MM.1S (cell line): Measurements from ENCODE around the gene GATA5.

Experiments used
- EZH2 ChIP-seq: fragments of 300-600 bp; sonication (generic); optimal IDR thresholded peaks from 2 replicates; pipeline ENCODE3; 2017; ENCODE audit warnings: low read depth, mild to moderate bottlenecking, antibody characterized with exemption, low read length, mixed read lengths
- EZH2phosphoT487 ChIP-seq: fragments of 300-600 bp; sonication (generic); IDR thresholded peaks from 2 replicates; pipeline ENCODE4 v1.6.1; 2018; ENCODE audit warnings: antibody characterized with exemption, low read length
- TF ChIP-seq, protein P1 (sequence below): fragments of 300-600 bp; sonication (generic); IDR thresholded peaks from 2 replicates; pipeline ENCODE4 v1.5.1; 2016; ENCODE audit warnings: antibody characterized with exemption, low read length, mixed read lengths

DNA sequence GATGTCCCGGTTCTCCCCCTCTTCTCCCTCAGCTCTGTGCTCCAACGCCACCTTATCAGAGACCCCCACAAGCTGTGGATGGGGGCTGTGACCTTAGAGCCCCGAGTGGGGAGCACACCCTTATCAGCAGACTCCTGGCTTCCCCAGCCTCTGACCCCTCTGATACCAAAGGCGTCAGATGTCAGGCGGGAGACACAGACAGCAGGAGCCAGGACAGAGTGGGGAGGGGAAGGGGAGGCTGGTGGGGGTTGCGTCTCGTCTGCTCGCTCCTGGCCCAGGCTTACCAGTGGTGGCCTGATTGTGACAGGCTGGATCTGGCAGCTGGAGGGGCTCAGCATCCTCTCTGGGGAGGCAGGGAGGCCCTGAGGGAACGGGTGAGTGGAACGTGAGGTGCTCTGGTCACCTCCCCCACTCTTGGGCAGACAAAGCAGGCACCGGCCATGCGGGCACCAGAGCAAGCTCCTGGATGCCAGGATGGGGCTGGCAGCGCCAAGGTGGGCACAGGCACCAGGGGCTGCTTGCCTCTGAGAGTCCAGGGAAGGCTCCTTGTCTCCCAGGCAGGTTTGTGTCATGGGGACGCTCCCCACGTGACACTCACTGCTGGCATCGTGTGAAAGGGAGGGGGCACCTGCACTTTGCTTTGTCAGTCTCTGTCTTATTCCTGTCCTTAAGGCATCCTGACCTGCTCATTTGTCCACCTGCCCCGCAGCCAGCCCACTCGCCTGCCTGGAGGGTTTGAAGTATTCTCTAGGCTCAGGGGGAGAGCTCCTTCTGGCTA, 27.8 kb upstream of the GATA5 start:
- TF ChIP-seq, protein P1, sequence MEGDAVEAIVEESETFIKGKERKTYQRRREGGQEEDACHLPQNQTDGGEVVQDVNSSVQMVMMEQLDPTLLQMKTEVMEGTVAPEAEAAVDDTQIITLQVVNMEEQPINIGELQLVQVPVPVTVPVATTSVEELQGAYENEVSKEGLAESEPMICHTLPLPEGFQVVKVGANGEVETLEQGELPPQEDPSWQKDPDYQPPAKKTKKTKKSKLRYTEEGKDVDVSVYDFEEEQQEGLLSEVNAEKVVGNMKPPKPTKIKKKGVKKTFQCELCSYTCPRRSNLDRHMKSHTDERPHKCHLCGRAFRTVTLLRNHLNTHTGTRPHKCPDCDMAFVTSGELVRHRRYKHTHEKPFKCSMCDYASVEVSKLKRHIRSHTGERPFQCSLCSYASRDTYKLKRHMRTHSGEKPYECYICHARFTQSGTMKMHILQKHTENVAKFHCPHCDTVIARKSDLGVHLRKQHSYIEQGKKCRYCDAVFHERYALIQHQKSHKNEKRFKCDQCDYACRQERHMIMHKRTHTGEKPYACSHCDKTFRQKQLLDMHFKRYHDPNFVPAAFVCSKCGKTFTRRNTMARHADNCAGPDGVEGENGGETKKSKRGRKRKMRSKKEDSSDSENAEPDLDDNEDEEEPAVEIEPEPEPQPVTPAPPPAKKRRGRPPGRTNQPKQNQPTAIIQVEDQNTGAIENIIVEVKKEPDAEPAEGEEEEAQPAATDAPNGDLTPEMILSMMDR, result no peak
- TF ChIP-seq EZH2, result no peak
- TF ChIP-seq EZH2phosphoT487, result no peak
